CD14-positive monocyte (primary cell): Measurements from ENCODE around the gene AMIGO3. TPM values are rescaled to one million over a fixed set of nuclear protein-coding genes. Genes with fewer than 3 reads are reported as not detected.

Experiments
- DNase-seq, 3 donors: peaks; one replicate each; pipeline ENCODE4 v3.0.0-alpha.2; 2011 to 2022
- H2AFZ ChIP-seq: 2 replicates; pipeline ENCODE4 v1.6.0; 2012; ENCODE audit warnings: mild to moderate bottlenecking, low read depth, low read length, inconsistent platforms; ENCODE audit not compliant: insufficient read depth, poor library complexity, severe bottlenecking
- H3K27ac ChIP-seq, 2 donors: 1 replicate in 1 of 2; 2 replicates in 1 of 2; pipeline ENCODE4 v1.5.1; 2012 to 2013; ENCODE audit warnings: low read length in 2 of 2, control low read depth in 1 of 2, inconsistent platforms in 1 of 2, low read depth in 1 of 2, mild to moderate bottlenecking in 1 of 2
- H3K27me3 ChIP-seq, 2 donors: one replicate each; pipeline versions ENCODE4 v1.6.0 to v1.6.1; 2011 to 2013; ENCODE audit warnings: low read length in 2 of 2; ENCODE audit not compliant: control insufficient read depth in 2 of 2, insufficient read depth in 2 of 2
- H3K36me3 ChIP-seq, 2 donors: replicated peaks in 1 of 2; 1 replicate in 1 of 2; 2 replicates in 1 of 2; pipeline versions ENCODE4 v1.5.1 to v1.6.1; 2012 to 2013; ENCODE audit warnings: low read length in 2 of 2, control low read depth in 1 of 2, inconsistent platforms in 1 of 2, mild to moderate bottlenecking in 1 of 2; ENCODE audit not compliant: insufficient read depth in 2 of 2, control insufficient read depth in 1 of 2
- H3K4me1 ChIP-seq, 2 donors: 1 replicate in 1 of 2; 2 replicates in 1 of 2; pipeline versions ENCODE4 v1.5.1 to v1.6.1; 2012 to 2013; ENCODE audit warnings: low read length in 2 of 2, control low read depth in 1 of 2, inconsistent platforms in 1 of 2, mild to moderate bottlenecking in 1 of 2, moderate library complexity in 1 of 2; ENCODE audit not compliant: insufficient read depth in 2 of 2, control insufficient read depth in 1 of 2
- H3K4me2 ChIP-seq: replicated peaks from 2 replicates; pipeline ENCODE3; 2012; ENCODE audit warnings: low read length, moderate library complexity, mild to moderate bottlenecking; ENCODE audit not compliant: poor library complexity, severe bottlenecking; ENCODE audit errors: extremely low read depth
- H3K4me3 ChIP-seq, 3 experiments: fragments of 200-600 bp in 1 of 3; sonication (generic) in 1 of 3; replicated peaks in 1 of 3; 1 replicate in 2 of 3; 2 replicates in 1 of 3; pipeline ENCODE4 v1.5.1; 2011 to 2013; ENCODE audit warnings: low read length in 3 of 3, mild to moderate bottlenecking in 3 of 3, control low read depth in 2 of 3, low read depth in 2 of 3, inconsistent platforms in 1 of 3, moderate library complexity in 1 of 3
- H3K79me2 ChIP-seq: 2 replicates; pipeline ENCODE4 v1.6.0; 2012; ENCODE audit warnings: mild to moderate bottlenecking, control low read depth, inconsistent platforms, low read length, moderate library complexity; ENCODE audit not compliant: insufficient read depth
- H3K9ac ChIP-seq: 2 replicates; pipeline ENCODE4 v1.6.0; 2017; ENCODE audit warnings: low read length, mild to moderate bottlenecking; ENCODE audit not compliant: insufficient read depth, poor library complexity, severe bottlenecking
- H3K9me3 ChIP-seq, 2 donors: replicated peaks in 1 of 2; 1 replicate in 1 of 2; 2 replicates in 1 of 2; pipeline versions ENCODE4 v1.5.1 to v1.6.1; 2012 to 2013; ENCODE audit warnings: low read length in 2 of 2, control low read depth in 1 of 2; ENCODE audit not compliant: control insufficient read depth in 1 of 2, insufficient read depth in 1 of 2
- H4K20me1 ChIP-seq: 2 replicates; pipeline ENCODE4 v1.6.0; 2012; ENCODE audit warnings: mild to moderate bottlenecking, low read length, control low read depth, moderate library complexity; ENCODE audit not compliant: insufficient read depth
- H3K27ac Mint-ChIP-seq, 7 donors: one replicate each; pipeline ENCODE4 v1.8.0; 2020; ENCODE audit warnings: mild to moderate bottlenecking in 7 of 7, mixed read lengths in 7 of 7, moderate library complexity in 6 of 7, inconsistent platforms in 2 of 7
- H3K27me3 Mint-ChIP-seq, 3 donors: one replicate each; pipeline ENCODE4 v1.8.0; 2021 to 2022; ENCODE audit warnings: low read depth in 3 of 3, mild to moderate bottlenecking in 3 of 3, mixed read lengths in 3 of 3, moderate library complexity in 3 of 3, inconsistent platforms in 1 of 3
- H3K36me3 Mint-ChIP-seq, 2 donors: one replicate each; pipeline ENCODE4 v1.8.0; 2020; ENCODE audit warnings: mixed read lengths in 2 of 2, inconsistent platforms in 1 of 2, mild to moderate bottlenecking in 1 of 2
- H3K4me1 Mint-ChIP-seq: one replicate; pipeline ENCODE4 v1.8.0; 2020; ENCODE audit warnings: mild to moderate bottlenecking, mixed read lengths
- H3K4me3 Mint-ChIP-seq, 2 donors: one replicate each; pipeline ENCODE4 v1.8.0; 2020; ENCODE audit warnings: mild to moderate bottlenecking in 2 of 2, mixed read lengths in 2 of 2, moderate library complexity in 1 of 2
- H3K9me3 Mint-ChIP-seq, 7 donors: one replicate each; pipeline ENCODE4 v1.8.0; 2020 to 2022; ENCODE audit warnings: mixed read lengths in 7 of 7, mild to moderate bottlenecking in 6 of 7, moderate library complexity in 6 of 7, inconsistent platforms in 2 of 7
- WGBS: methylation state at CpG from one replicate; pipeline ENCODE4 v1.1.5; 2013; ENCODE audit warnings: missing lambda C conversion rate; ENCODE audit not compliant: insufficient coverage; 5-methylcytosine and 5-hydroxymethylcytosine counted together
- intact Hi-C, 2 donors: fragments of 100-400 bp; cut with micrococcal nuclease; formaldehyde crosslinking; loops; one replicate each; pipeline versions ENCODE4 v1.15.0 to v1.15.1; 2023
- polyA plus RNA-seq, 3 donors: library from polyadenylated mRNA; depleted of rRNA in 1 of 3; unstranded in 2 of 3; stranded (reverse) in 1 of 3; fragments of 300-500 nt in 2 of 3; fragments of >200 nt in 1 of 3; fragmentation: Illumina TruSeq in 2 of 3; gene quantifications; 1 replicate in 2 of 3; 2 replicates in 1 of 3; pipeline ENCODE4 v1.2.3, GENCODE V29; 2012 to 2021
- TF ChIP-seq, protein P1 (sequence below): fragments of 200-600 bp; IDR thresholded peaks from one replicate; pipeline ENCODE4 v1.8.0; 2022; ENCODE audit warnings: antibody characterized with exemption, mild to moderate bottlenecking

AMIGO3 gene
- polyA plus RNA-seq, 3 donors, result 0.96 TPM; not detected in 2

DNA sequence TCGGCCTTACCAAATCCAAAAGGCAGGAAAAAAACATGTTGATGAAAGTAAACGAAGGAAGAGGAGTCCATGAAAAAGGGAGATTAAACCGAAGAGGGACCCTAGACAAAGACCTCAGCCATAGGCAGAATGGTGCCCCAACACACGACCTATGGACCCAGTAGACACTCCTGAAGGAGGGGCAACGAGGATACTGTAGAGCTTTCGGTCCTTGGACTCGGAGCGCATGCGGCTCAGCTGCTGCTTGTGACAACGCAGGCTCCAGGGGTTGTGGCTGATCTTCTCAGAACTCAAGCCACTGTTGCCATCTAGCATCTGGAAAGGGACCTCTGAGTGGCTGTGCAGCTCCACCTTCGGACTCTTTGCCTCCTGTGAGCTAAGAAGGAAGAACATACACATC is 13.1 kb upstream of the AMIGO3 start:
- H3K9ac ChIP-seq, result no peak overlapping the region
- no peak overlapping the region for H3K4me3 Mint-ChIP-seq
- H3K4me3 ChIP-seq, result no peak overlapping the region
- H3K9me3 ChIP-seq, result no peaks in the 10 kb centered on the region
- peaks cover 54 to 79% of the 10 kb centered on the region in 2 donors for H3K36me3 Mint-ChIP-seq
- no peaks in the 10 kb centered on the region for H3K9me3 Mint-ChIP-seq
- H2AFZ ChIP-seq, result no peak overlapping the region
- intact Hi-C loops, result no loop called here
- no peak for DNase-seq
- H3K27ac ChIP-seq, result peak overlapping the region in 1 of 2 donors; percentile 5
- H3K4me1 Mint-ChIP-seq, result peaks cover 16% of the 10 kb centered on the region
- no peaks in the 10 kb centered on the region for H3K27me3 ChIP-seq
- TF ChIP-seq, protein P1, sequence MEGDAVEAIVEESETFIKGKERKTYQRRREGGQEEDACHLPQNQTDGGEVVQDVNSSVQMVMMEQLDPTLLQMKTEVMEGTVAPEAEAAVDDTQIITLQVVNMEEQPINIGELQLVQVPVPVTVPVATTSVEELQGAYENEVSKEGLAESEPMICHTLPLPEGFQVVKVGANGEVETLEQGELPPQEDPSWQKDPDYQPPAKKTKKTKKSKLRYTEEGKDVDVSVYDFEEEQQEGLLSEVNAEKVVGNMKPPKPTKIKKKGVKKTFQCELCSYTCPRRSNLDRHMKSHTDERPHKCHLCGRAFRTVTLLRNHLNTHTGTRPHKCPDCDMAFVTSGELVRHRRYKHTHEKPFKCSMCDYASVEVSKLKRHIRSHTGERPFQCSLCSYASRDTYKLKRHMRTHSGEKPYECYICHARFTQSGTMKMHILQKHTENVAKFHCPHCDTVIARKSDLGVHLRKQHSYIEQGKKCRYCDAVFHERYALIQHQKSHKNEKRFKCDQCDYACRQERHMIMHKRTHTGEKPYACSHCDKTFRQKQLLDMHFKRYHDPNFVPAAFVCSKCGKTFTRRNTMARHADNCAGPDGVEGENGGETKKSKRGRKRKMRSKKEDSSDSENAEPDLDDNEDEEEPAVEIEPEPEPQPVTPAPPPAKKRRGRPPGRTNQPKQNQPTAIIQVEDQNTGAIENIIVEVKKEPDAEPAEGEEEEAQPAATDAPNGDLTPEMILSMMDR, result no peak
- H3K4me2 ChIP-seq, result no peak overlapping the region
- H3K27ac Mint-ChIP-seq, result peak overlapping the region in 1 of 7 donors; percentile 6
- over 99% methylated on average over 9 of the region's 11 CpGs for WGBS
- H4K20me1 ChIP-seq, result peaks cover 25% of the 10 kb centered on the region
- no peaks in the 10 kb centered on the region for H3K27me3 Mint-ChIP-seq
- H3K4me1 ChIP-seq, result peaks cover 12 to 14% of the 10 kb centered on the region in 2 donors
- peaks cover 4% of the 10 kb centered on the region for H3K79me2 ChIP-seq
- H3K36me3 ChIP-seq, result peaks cover 62 to 85% of the 10 kb centered on the region in 2 donors

DNA sequence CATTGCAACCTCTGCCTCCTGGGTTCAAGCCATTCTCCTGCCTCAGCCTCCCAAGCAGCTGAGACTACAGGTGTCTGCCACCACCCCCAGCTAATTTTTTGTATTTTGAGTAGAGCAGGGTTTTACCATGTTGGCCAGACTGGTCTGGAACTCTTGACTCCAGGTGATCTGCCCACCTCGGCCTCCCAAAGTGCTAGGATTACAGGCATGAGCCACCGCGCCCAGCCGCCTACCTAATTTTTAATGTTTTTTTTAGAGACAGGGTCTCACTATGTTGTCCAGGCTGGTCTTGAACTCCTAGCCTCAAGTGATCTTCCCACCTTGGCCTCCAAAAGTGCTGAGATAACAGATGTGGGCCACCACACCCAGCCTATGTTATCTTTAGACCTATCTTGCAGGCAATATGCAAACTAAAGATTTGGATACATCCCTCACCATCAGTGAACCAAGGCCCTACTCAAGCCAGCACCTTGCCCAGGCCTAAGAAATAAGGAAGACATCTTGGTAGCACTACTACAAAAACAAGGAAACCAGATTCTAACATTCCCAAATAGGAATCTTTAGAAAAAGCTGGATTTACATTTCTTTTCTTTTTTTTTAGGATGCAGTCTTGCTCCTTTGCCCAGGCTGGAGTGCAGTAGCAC is 10.6 kb upstream of the AMIGO3 start:
- Histone ChIP-seq H3K27me3 (no peaks in the 10 kb centered on the region), H4K20me1 (peaks cover 17% of the 10 kb centered on the region), H3K4me1 (peaks cover 12 to 16% of the 10 kb centered on the region in 2 donors), H2AFZ (no peak overlapping the region), H3K27ac (no peak overlapping the region), H3K9me3 (no peaks in the 10 kb centered on the region), H3K4me2 (no peak overlapping the region), H3K79me2 (no peaks in the 10 kb centered on the region), H3K36me3 (peaks cover 63 to 86% of the 10 kb centered on the region in 2 donors), H3K4me3 (no peak overlapping the region), H3K9ac (no peak overlapping the region)
- peak overlapping the region in 1 of 7 donors; percentile 57 for H3K27ac Mint-ChIP-seq
- peaks cover 53 to 77% of the 10 kb centered on the region in 2 donors for H3K36me3 Mint-ChIP-seq
- H3K4me1 Mint-ChIP-seq, result peaks cover 17% of the 10 kb centered on the region
- H3K4me3 Mint-ChIP-seq, result no peak overlapping the region
- no peak for DNase-seq
- intact Hi-C loops, result loop anchor here (10.0 kb wide), 2 partner anchors 55 kb away; partner anchors contain the start of genes APEH (in 2 of the 2) and IP6K1 (in 1 of the 2)
- TF ChIP-seq, protein P1, result no peak
- 100% methylated on average over 2 of the region's 4 CpGs for WGBS
- no peaks in the 10 kb centered on the region for H3K9me3 Mint-ChIP-seq
- no peaks in the 10 kb centered on the region for H3K27me3 Mint-ChIP-seq
